NT2/D1 (cell line): Measurements from ENCODE around the gene VSX1.

Experiments used
- SUZ12 ChIP-seq: IDR thresholded peaks from 2 replicates; pipeline ENCODE4 v1.6.1; 2011; ENCODE audit not compliant: insufficient read length, insufficient read depth; ENCODE audit errors: extremely low read depth
- YY1 ChIP-seq: IDR thresholded peaks from 2 replicates; pipeline ENCODE4 v1.6.1; 2011; ENCODE audit not compliant: insufficient read length, insufficient read depth
- ZNF274 ChIP-seq: IDR thresholded peaks from 2 replicates; pipeline ENCODE4 v1.6.1; 2011; ENCODE audit warnings: mild to moderate bottlenecking, low read depth, low read length

- TF ChIP-seq YY1: no peak
- TF ChIP-seq ZNF274: no peak
- TF ChIP-seq SUZ12: no peak
Observed at GRCh38 chr20:25117990-25118389, 36.0 kb upstream of the VSX1 start.
